SK-N-MC (cell line): ENCODE data around the gene NR3C1.

Experiments used
- FOXP2 ChIP-seq: optimal IDR thresholded peaks from 2 replicates; pipeline ENCODE3; 2011; ENCODE audit warnings: mild to moderate bottlenecking, moderate library complexity; ENCODE audit not compliant: insufficient read depth; ENCODE audit errors: extremely low read length, control extremely low read depth
- POLR2AphosphoS5 ChIP-seq: IDR thresholded peaks from 2 replicates; pipeline ENCODE4 v1.6.1; 2012; ENCODE audit warnings: mild to moderate bottlenecking, low read depth, low read length, borderline replicate concordance

DNA sequence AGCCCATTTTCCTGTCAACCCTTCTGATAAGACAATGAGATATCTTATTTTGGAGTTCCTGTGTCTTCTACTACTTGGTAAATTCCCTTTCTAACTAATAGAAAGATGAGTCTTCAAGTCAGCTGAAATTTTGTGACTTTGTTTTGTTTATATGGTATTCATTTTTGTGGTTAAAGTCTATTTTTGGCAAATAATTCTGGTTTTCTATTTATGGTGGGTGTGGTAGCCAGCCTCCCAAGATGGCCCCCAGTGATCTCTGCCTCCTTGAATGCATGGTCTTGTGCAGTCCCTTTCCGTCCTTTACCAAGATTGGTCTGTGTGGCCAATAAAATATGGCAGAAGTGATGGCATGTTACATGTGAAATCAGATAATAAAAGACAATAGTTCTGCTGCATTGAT is 91.5 kb downstream of the NR3C1 start:
- TF ChIP-seq POLR2AphosphoS5 = no peak
- no peak for TF ChIP-seq FOXP2
